ENCODE measurements around the gene FNDC3B.

FNDC3B gene

GRCh38 chr3:172315401-172316091, 276.2 kb downstream of the FNDC3B start:
- peak; percentile 81 for DNase-seq (ENCODE audit: low read depth)

- no peak for DNase-seq (ENCODE audit: low read depth)
These were observed 277.4 kb downstream of the FNDC3B start for GRCh38 chr3:172316758-172317157.

GRCh38 chr3:172317481-172317880, 278.1 kb downstream of the FNDC3B start:
- no peak for DNase-seq (ENCODE audit: low read depth)

- peak; percentile 96 for DNase-seq (ENCODE audit: low read depth)
These were observed 278.6 kb downstream of the FNDC3B start for GRCh38 chr3:172317984-172318383.

GRCh38 chr3:172319595-172319994, 280.2 kb downstream of the FNDC3B start:
- DNase-seq (ENCODE audit: low read depth), result no peak

- DNase-seq (ENCODE audit: low read depth), result peak; percentile 32
These were observed 281.1 kb downstream of the FNDC3B start for GRCh38 chr3:172320468-172320867.

- DNase-seq (ENCODE audit: low read depth), result peak; percentile 55
These were observed 281.7 kb downstream of the FNDC3B start for GRCh38 chr3:172321035-172321434.

- DNase-seq (ENCODE audit: low read depth), result peak; percentile 28
These were observed 284.7 kb downstream of the FNDC3B start for GRCh38 chr3:172323894-172324610.

GRCh38 chr3:172324611-172325203, 285.3 kb downstream of the FNDC3B start:
- no peak for DNase-seq (ENCODE audit: low read depth)

GRCh38 chr3:172325461-172325860, 286.1 kb downstream of the FNDC3B start:
- DNase-seq (ENCODE audit: low read depth), result no peak

- DNase-seq (ENCODE audit: low read depth), result no peak
These were observed 287.6 kb downstream of the FNDC3B start for GRCh38 chr3:172326993-172327392.

GRCh38 chr3:172328282-172328681, 288.9 kb downstream of the FNDC3B start:
- DNase-seq (ENCODE audit: low read depth), result no peak

- no peak for DNase-seq (ENCODE audit: low read depth)
These were observed 289.7 kb downstream of the FNDC3B start for GRCh38 chr3:172329070-172329469.

GRCh38 chr3:172330413-172330812, 291.0 kb downstream of the FNDC3B start:
- no peak for DNase-seq (ENCODE audit: low read depth)

GRCh38 chr3:172332256-172333041, 293.1 kb downstream of the FNDC3B start:
- peak; percentile 71 for DNase-seq (ENCODE audit: low read depth)

- DNase-seq (ENCODE audit: low read depth), result no peak
These were observed 293.6 kb downstream of the FNDC3B start for GRCh38 chr3:172333042-172333377.

GRCh38 chr3:172333692-172334457, 294.5 kb downstream of the FNDC3B start:
- no peak for DNase-seq (ENCODE audit: low read depth)

- DNase-seq (ENCODE audit: low read depth), result no peak
These were observed 295.4 kb downstream of the FNDC3B start for GRCh38 chr3:172334671-172335207.

- no peak for DNase-seq (ENCODE audit: low read depth)
These were observed 300.5 kb downstream of the FNDC3B start for GRCh38 chr3:172339892-172340291.

- no peak for DNase-seq (ENCODE audit: low read depth)
These were observed 301.2 kb downstream of the FNDC3B start for GRCh38 chr3:172340583-172340982.

GRCh38 chr3:172341482-172342059, 302.2 kb downstream of the FNDC3B start:
- DNase-seq (ENCODE audit: low read depth), result peak; percentile 69
